Activated T-helper 1 cell treated with anti-CD3 and anti-CD28 coated beads, Interleukin-12 subunit alpha, Interleukin-12 subunit beta, Interleukin-2, Interleukin-4 antibody, amounts not matched to agents 30 ng/mL and 10 ng/mL and 1 ng/mL, durations not matched to agents 14 hours and 24 hours and 36 hours (primary cell): ENCODE results near the gene GALNT16. TPM values are rescaled to one million over a fixed set of nuclear protein-coding genes. Genes with fewer than 3 reads are reported as not detected.

Experiments used
- DNase-seq: peaks from one replicate; pipeline ENCODE4 v3.0.0; 2021; ENCODE audit warnings: low spot score
- H3K27ac Mint-ChIP-seq: one replicate; pipeline ENCODE4 v1.8.0; 2021; ENCODE audit warnings: mild to moderate bottlenecking, mixed read lengths
- H3K27me3 Mint-ChIP-seq: one replicate; pipeline ENCODE4 v1.8.0; 2022; ENCODE audit warnings: mild to moderate bottlenecking, moderate library complexity, mixed read lengths; ENCODE audit not compliant: insufficient read depth
- H3K36me3 Mint-ChIP-seq: one replicate; pipeline ENCODE4 v1.8.0; 2021; ENCODE audit warnings: low read depth, mixed read lengths
- H3K4me1 Mint-ChIP-seq: one replicate; pipeline ENCODE4 v1.8.0; 2021; ENCODE audit warnings: low read depth, mixed read lengths
- H3K4me3 Mint-ChIP-seq: one replicate; pipeline ENCODE4 v1.8.0; 2021; ENCODE audit warnings: mild to moderate bottlenecking, moderate library complexity, mixed read lengths
- H3K9me3 Mint-ChIP-seq: one replicate; pipeline ENCODE4 v1.8.0; 2021; ENCODE audit warnings: mixed read lengths
- intact Hi-C: fragments of 100-400 bp; cut with micrococcal nuclease; formaldehyde crosslinking; loops from one replicate; pipeline ENCODE4 v1.15.1; 2024
- total RNA-seq: library from RNA; stranded (reverse); gene quantifications from 2 replicates; pipeline ENCODE4 v1.2.3, GENCODE V29; 2022

Gene GALNT16
- total RNA-seq, 1 donor from 2014 or later, result 0.05 TPM

DNA sequence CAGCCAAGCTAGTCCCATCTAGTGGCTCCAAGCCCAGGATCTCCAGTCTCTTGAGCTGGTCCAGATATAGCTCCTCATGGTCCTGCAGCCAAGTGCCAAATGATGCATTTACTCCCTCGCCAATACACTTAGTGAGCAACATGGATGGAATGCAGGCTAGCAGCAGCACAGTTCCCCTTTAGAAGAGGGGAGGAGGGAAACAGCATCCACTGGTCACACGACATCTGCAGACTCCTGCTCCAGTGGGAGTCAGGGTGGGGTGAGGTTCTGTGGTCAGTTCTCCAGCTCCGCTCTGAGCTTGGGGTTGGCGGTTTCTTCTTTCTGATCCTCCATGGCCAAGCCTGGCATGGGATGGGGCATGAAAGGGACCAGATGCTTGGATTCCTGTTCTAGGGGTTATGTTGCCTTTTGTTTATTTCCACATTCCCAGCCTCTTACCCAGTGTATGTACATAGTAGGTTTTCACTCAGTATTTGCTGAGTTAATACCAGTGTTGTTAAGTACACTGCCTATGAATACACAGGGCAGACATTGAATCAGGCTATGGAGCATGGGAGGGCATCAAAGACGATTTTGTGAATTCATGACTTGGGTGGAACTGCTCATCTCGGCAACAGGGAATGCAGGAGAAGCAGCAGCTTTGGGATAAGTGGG is 57.3 kb downstream of the GALNT16 start:
- Mint-ChIP-seq H3K4me3 (no peak overlapping the region), H3K4me1 (no peaks in the 10 kb centered on the region), H3K27me3 (peaks cover 6% of the 10 kb centered on the region), H3K36me3 (no peaks in the 10 kb centered on the region), H3K27ac (no peak overlapping the region), H3K9me3 (no peaks in the 10 kb centered on the region)
- no peak for DNase-seq
- intact Hi-C loops, result no loop called here

DNA sequence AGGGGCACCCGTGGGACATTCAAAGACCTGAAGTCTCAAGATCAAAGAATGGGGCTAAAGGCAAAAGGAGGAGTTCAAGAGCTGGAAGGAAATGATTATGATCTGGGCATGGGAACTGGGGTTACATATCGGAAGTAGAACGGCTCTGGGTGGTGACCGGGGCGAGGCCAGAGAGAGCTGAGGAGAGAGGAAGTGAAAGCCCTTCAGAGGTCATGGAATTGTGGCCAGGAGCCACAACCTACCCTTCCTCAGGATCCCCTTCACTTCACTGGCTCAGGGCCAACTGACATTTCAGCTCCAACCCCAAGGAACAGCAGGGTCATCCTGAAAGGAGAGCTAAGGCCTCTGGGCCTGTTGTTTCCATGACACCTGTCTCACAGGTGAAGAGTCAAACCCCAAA is 57.8 kb downstream of the GALNT16 start:
- intact Hi-C loops, result no loop called here
- peaks cover 6% of the 10 kb centered on the region for H3K27me3 Mint-ChIP-seq
- DNase-seq, result no peak

DNA sequence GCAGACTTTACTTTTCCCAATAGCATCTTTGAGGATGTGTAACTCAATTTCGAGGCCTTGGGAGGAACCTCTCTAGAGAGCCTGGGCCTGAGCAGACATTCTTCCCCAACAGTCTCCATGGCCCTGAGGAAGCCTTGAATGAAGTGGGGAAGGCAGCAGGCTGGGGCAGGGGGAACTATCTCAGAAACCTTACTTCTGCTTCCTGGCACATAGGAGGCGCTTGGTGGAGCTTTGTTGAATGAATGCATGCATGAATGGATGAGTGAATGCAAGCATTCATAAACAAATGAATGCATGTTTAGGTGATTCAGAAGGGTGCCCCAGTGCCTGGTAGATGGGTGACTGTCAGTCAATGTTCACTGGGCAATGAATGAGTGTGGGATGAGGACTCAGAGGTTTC is 58.3 kb downstream of the GALNT16 start:
- Mint-ChIP-seq H3K9me3 (no peaks in the 10 kb centered on the region), H3K4me1 (no peaks in the 10 kb centered on the region), H3K27me3 (peaks cover 6% of the 10 kb centered on the region), H3K36me3 (no peaks in the 10 kb centered on the region), H3K27ac (no peak overlapping the region), H3K4me3 (no peak overlapping the region)
- intact Hi-C loops, result no loop called here
- DNase-seq, result no peak

More for the DNA sequence above, 57.8 kb downstream of the GALNT16 start:
- no peaks in the 10 kb centered on the region for H3K4me1 Mint-ChIP-seq
- H3K27ac Mint-ChIP-seq, result no peak overlapping the region
- H3K4me3 Mint-ChIP-seq, result no peak overlapping the region
- no peaks in the 10 kb centered on the region for H3K36me3 Mint-ChIP-seq
- H3K9me3 Mint-ChIP-seq, result no peaks in the 10 kb centered on the region

DNA sequence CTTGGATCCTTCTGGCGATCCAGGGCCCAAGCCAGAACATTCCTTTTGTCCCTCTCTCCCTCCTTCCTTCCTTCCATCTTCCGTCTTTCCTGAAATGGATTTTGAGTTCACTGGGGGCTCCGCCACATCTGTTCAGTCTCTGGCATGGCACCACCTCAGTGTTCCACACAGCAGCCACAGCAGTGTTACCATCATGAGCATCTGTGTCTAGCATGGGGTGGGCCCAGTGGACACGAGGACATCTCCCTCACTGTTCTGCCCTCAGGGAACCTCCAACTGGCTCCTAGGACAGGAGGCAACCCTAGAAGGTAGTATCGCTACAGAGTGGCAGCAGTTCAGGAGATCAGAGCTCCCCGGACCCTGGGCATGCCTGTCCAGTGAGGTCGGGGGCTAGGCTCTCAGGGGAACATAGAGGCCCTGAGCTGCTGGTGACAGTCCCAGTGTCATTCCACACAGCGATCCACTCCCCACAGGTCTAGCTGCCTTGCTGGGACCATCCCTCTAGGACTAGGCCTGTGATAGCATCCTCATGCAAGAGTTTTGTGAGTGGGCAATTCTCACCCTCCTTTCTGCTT is 59.0 kb downstream of the GALNT16 start:
- Mint-ChIP-seq H3K36me3 (no peaks in the 10 kb centered on the region), H3K4me3 (no peak overlapping the region), H3K27me3 (peaks cover 6% of the 10 kb centered on the region), H3K9me3 (no peaks in the 10 kb centered on the region), H3K4me1 (no peaks in the 10 kb centered on the region), H3K27ac (no peak overlapping the region)
- intact Hi-C loops, result no loop called here
- DNase-seq, result no peak

DNA sequence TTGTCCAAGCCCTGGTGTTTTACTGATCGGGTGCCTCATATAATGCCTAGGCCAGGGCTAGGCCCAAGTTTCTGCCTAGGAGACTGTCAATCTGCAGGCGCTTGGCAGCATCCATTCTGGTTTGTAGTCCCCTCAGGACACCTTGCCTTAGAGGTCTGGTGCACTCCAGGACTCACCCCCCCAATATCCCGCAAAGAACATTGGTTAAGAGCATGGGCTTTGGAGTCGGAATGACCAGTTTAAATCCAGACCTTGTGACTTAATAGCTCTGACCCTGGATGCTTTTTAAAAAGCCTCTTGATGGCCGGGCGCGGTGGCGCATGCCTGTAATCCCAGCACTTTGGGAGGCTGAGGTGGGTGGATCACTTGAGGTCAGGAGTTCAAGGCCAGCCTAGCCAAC is 60.0 kb downstream of the GALNT16 start:
- Mint-ChIP-seq H3K4me3 (no peak overlapping the region), H3K27ac (no peak overlapping the region), H3K27me3 (peaks cover 6% of the 10 kb centered on the region), H3K9me3 (no peaks in the 10 kb centered on the region), H3K4me1 (no peaks in the 10 kb centered on the region), H3K36me3 (no peaks in the 10 kb centered on the region)
- intact Hi-C loops, result no loop called here
- no peak for DNase-seq

DNA sequence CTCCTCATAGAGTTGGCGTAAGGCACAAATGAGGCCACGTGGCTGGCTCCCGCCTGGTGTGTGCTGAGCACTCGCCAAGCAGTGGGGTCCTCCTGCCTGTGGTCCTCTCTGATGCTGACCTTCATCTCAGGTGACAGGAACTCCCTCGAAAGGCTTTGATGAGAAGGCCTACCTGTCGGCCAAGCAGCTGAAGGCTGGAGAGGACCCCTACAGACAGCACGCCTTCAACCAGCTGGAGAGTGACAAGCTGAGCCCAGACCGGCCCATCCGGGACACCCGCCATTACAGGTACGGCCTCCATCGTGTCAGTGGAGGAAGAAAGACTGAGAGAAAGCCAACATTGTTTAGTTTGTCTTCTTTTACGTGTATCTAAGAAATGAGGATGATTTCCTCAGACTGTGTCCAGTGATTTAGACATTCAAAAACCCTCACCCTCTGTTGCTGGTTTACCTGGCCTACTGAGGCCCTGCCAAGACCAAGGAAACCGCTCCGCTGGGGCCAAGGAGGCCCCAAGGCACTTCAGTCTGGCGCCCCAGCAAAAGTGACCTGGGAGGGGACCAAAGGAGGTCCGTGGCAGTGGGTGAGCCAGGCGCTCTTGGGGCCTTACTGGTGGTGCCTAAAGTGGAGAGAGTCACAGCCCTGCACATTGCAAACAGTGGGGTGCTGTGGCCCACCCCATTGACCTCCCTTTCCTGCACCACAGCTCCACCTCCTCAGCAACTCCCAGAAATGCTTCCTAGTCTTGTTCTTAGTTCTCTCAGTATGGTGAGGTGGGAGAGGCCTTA is 60.8 kb downstream of the GALNT16 start:
- intact Hi-C loops, result no loop called here
- Mint-ChIP-seq H3K36me3 (no peaks in the 10 kb centered on the region), H3K9me3 (no peaks in the 10 kb centered on the region), H3K27ac (no peak overlapping the region), H3K27me3 (peaks cover 2% of the 10 kb centered on the region), H3K4me1 (no peaks in the 10 kb centered on the region), H3K4me3 (no peak overlapping the region)
- no peak for DNase-seq

DNA sequence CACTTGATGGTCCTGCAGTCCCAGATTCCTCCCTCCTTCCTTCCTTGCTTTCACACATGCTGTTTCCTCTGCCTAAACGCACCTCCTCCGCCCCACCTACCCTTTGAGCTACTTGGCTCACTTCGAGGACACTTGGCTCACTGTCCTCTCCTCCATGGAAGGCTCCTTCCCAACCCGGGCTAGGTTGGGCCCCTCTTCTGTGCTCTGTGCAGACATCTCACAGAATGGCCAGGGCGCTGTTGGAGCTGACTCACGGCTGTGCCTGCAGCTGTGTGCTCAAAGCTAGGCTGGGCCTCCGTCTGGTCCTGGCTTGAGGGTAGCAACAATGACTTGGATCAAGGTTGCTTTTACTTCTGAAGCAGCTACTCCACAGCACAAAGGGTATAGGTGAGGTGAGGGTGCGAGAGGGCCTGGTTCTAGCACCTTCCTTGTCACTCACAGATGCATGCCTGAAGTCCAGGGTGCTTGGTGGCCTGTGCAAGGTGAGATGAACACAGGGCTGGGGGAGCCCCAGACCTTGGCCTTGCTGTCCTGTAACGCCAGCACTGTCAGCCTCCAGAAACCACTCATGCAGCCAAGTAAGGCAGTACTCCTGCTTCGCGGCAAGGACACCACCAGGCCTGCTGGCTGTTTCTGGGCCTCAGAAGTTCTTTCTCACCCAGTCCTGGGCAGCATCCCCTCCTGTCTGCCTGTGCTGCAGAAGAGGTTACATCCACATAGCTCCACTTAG is 61.8 kb downstream of the GALNT16 start:
- Mint-ChIP-seq H3K4me1 (no peaks in the 10 kb centered on the region), H3K36me3 (no peaks in the 10 kb centered on the region), H3K27me3 (no peaks in the 10 kb centered on the region), H3K9me3 (no peaks in the 10 kb centered on the region), H3K27ac (no peak overlapping the region), H3K4me3 (no peak overlapping the region)
- intact Hi-C loops, result no loop called here
- DNase-seq, result no peak

DNA sequence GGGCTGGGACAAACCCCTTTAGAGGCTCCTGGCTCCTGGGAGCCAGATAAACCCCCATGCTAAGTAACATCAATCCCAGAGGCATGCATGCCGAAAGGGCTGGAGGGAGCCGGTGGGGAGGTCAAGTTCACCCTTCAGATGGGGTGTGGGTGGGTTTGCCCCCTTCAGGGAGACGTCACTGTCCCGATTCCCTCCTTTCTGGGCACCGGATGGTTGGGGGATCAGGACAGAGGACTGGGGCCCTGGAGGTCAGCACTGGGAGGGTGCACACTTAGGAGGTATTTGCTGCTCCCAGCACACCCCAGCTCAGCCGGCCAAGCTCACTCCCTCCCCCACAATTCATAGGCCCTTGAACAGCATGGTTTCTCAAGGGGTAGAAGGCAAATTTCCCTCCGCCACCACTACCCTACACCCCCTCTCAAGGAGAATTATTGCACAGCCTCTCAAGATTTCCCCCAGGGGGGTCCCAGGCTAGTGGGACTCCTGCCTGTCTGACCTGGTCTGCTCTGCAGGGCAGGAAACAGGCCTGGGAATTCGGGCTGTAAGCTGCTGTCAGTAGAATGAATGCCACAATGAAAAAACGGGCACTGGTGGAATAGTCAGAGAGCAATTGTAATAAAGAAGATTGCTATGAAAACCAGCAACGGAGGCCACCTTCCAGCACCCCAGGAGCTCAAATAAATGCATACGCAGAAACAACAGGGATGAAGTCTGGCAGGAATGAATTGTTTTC is 63.5 kb downstream of the GALNT16 start:
- Mint-ChIP-seq H3K36me3 (no peaks in the 10 kb centered on the region), H3K27ac (no peak overlapping the region), H3K9me3 (no peaks in the 10 kb centered on the region), H3K4me3 (no peak overlapping the region), H3K27me3 (no peaks in the 10 kb centered on the region), H3K4me1 (no peaks in the 10 kb centered on the region)
- intact Hi-C loops, result no loop called here
- no peak for DNase-seq

DNA sequence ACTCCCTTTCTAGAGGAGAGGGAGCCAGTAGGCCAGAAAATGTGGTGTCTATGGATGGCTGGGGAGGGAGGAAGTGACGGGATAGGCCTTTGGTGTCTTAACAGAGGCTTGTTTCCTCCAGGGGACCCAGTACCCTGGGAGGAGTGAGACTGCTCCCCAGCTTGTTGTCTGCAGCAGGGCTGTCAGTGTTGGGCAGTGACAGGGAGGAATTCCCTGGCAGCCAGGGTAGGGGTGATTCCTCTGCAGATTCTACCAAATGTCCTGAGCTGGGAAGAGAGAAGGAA is 64.0 kb downstream of the GALNT16 start:
- no peak overlapping the region for H3K4me3 Mint-ChIP-seq
- no peaks in the 10 kb centered on the region for H3K36me3 Mint-ChIP-seq
- no peak overlapping the region for H3K27ac Mint-ChIP-seq
- intact Hi-C loops, result no loop called here
- no peaks in the 10 kb centered on the region for H3K4me1 Mint-ChIP-seq
- no peaks in the 10 kb centered on the region for H3K9me3 Mint-ChIP-seq
- DNase-seq, result no peak
- no peaks in the 10 kb centered on the region for H3K27me3 Mint-ChIP-seq

DNA sequence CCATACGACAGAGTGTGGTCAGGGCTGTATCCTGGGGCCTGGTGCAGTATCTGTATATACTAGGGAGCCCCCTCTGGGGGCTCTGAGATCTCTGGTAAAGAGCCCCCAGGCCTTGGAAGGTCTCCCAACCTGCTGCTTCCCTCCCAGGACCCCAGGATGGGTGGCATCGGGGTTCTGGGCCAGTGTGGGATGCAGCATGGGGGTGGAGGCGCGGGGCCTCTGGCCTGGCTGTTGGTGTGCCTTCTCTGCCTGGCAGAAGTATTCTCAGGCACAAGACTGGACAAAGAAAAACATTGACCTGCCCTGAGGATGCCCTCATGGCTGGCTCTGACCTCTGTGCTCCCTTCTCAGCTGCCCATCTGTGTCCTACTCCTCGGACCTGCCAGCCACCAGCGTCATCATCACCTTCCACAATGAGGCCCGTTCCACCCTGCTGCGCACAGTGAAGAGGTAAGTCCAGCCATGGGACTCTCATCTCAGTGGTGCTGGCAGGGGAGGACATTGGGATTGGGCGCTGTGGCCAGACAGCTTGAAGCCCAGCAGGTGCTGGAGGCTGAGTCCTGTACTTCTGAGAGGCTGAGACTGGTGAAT is 64.5 kb downstream of the GALNT16 start:
- no peaks in the 10 kb centered on the region for H3K4me1 Mint-ChIP-seq
- intact Hi-C loops, result no loop called here
- no peaks in the 10 kb centered on the region for H3K36me3 Mint-ChIP-seq
- H3K27me3 Mint-ChIP-seq, result no peaks in the 10 kb centered on the region
- H3K9me3 Mint-ChIP-seq, result no peaks in the 10 kb centered on the region
- no peak for DNase-seq
- no peak overlapping the region for H3K4me3 Mint-ChIP-seq
- H3K27ac Mint-ChIP-seq, result no peak overlapping the region

DNA sequence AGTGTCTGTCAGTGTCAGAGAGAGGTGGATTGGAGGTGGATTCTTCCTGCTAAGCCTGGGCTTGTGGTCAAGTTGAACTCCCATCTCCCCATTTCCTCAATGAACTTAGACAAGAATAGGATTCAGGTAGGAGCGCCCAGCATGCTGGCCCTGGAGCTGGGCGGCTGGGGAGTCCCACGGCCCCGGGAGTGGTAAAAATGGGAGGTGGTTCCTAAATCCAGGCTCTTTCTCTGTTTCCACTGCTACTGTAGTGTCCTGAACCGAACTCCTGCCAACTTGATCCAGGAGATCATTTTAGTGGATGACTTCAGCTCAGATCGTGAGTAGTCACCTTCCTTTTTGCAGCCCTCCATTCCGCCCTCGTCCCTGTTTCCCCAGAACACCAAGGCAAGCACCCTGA is 65.1 kb downstream of the GALNT16 start:
- intact Hi-C loops, result no loop called here
- H3K27me3 Mint-ChIP-seq, result no peaks in the 10 kb centered on the region
- H3K4me1 Mint-ChIP-seq, result no peaks in the 10 kb centered on the region

DNA sequence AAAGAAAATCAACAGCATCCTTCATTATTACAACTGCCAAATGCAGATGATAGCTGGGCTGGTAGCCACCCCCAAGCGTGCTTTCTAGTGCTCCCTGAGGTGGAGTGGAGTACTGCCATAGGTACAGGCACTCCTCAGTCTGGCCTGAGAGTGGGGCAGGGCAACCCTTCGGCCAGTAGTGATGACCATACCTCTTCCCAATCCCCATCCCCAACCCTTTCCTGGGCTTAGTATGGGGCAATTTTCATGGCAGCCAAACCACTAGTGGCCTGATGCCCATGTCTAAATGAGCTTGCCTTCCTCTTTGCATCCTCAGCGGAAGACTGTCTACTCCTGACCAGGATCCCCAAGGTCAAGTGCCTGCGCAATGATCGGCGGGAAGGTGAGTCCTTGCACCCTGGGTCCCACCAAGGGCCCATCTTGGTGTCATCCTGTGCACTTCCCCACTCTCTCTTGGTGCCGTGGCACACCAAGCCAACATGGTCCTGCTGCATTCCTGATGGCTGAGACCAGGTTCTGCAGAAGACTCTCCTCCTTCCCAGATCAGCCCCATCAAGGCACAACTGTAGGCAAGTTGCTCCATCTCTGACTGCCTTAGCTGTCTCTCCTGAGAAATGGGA is 65.8 kb downstream of the GALNT16 start:
- intact Hi-C loops, result no loop called here
- H3K9me3 Mint-ChIP-seq, result no peaks in the 10 kb centered on the region
- H3K27me3 Mint-ChIP-seq, result no peaks in the 10 kb centered on the region
- no peak for DNase-seq
- no peak overlapping the region for H3K4me3 Mint-ChIP-seq
- H3K27ac Mint-ChIP-seq, result no peak overlapping the region
- no peaks in the 10 kb centered on the region for H3K36me3 Mint-ChIP-seq
- no peaks in the 10 kb centered on the region for H3K4me1 Mint-ChIP-seq

More for the DNA sequence above, 65.1 kb downstream of the GALNT16 start:
- no peak overlapping the region for H3K27ac Mint-ChIP-seq
- no peaks in the 10 kb centered on the region for H3K36me3 Mint-ChIP-seq
- H3K9me3 Mint-ChIP-seq, result no peaks in the 10 kb centered on the region
- no peak for DNase-seq
- H3K4me3 Mint-ChIP-seq, result no peak overlapping the region
